Nephron progenitor cell (in vitro differentiated cells): ENCODE measurements around the gene RAP1GAP2.
A peak's percentile ranks its signal among the peaks of the same experiment; 100 is the strongest.

ENCODE experiments used
- DNase-seq: peaks from one replicate; pipeline ENCODE4 v3.0.0; 2021
- H3K27ac Mint-ChIP-seq: 2 replicates; pipeline ENCODE4 v1.8.0; 2021; ENCODE audit warnings: mild to moderate bottlenecking, moderate library complexity, mixed read lengths
- H3K27me3 Mint-ChIP-seq: 2 replicates; pipeline ENCODE4 v1.8.0; 2021; ENCODE audit warnings: mild to moderate bottlenecking, low read depth, mixed read lengths; ENCODE audit not compliant: poor library complexity
- H3K36me3 Mint-ChIP-seq: 2 replicates; pipeline ENCODE4 v1.8.0; 2021; ENCODE audit warnings: low read depth, mixed read lengths
- H3K4me1 Mint-ChIP-seq: 2 replicates; pipeline ENCODE4 v1.8.0; 2021; ENCODE audit warnings: mixed read lengths
- H3K4me3 Mint-ChIP-seq: 2 replicates; pipeline ENCODE4 v1.8.0; 2021; ENCODE audit warnings: mild to moderate bottlenecking, moderate library complexity, mixed read lengths
- H3K9me3 Mint-ChIP-seq: 2 replicates; pipeline ENCODE4 v1.8.0; 2021; ENCODE audit warnings: mild to moderate bottlenecking, moderate library complexity, mixed read lengths
- CTCF ChIP-seq: fragments of 200-600 bp; sonication (generic); IDR thresholded peaks from 2 replicates; pipeline ENCODE4 v1.5.0; 2021; ENCODE audit warnings: antibody characterized with exemption

RAP1GAP2 gene

GRCh38 chr17:2905696-2906501, 109.7 kb downstream of the RAP1GAP2 start:
- H3K27ac Mint-ChIP-seq: no peak overlapping the region
- DNase-seq: no peak
- peaks cover 4% of the 10 kb centered on the region for H3K9me3 Mint-ChIP-seq
- H3K27me3 Mint-ChIP-seq: peaks cover 10% of the 10 kb centered on the region
- no peaks in the 10 kb centered on the region for H3K36me3 Mint-ChIP-seq
- no peak overlapping the region for H3K4me3 Mint-ChIP-seq
- H3K4me1 Mint-ChIP-seq: peaks cover 57% of the 10 kb centered on the region
- TF ChIP-seq CTCF: no peak

GRCh38 chr17:2906901-2907300, 110.7 kb downstream of the RAP1GAP2 start:
- DNase-seq: no peak
- no peak for TF ChIP-seq CTCF
- peaks cover 67% of the 10 kb centered on the region for H3K4me1 Mint-ChIP-seq

GRCh38 chr17:2909175-2909845, 113.1 kb downstream of the RAP1GAP2 start:
- Mint-ChIP-seq H3K4me3 (no peak overlapping the region), H3K27ac (peak overlapping the region; percentile 81), H3K9me3 (peaks cover 4% of the 10 kb centered on the region), H3K27me3 (peaks cover 11% of the 10 kb centered on the region), H3K4me1 (peaks cover 60% of the 10 kb centered on the region), H3K36me3 (no peaks in the 10 kb centered on the region)
- no peak for TF ChIP-seq CTCF
- peak; percentile 30 for DNase-seq

More at GRCh38 chr17:2906901-2907300, 110.7 kb downstream of the RAP1GAP2 start:
- Mint-ChIP-seq H3K4me3 (no peak overlapping the region), H3K9me3 (peaks cover 4% of the 10 kb centered on the region), H3K27ac (no peak overlapping the region), H3K36me3 (no peaks in the 10 kb centered on the region), H3K27me3 (peaks cover 10% of the 10 kb centered on the region)

GRCh38 chr17:2909846-2910234, 113.6 kb downstream of the RAP1GAP2 start:
- Mint-ChIP-seq H3K27me3 (peaks cover 11% of the 10 kb centered on the region), H3K9me3 (peaks cover 4% of the 10 kb centered on the region), H3K36me3 (no peaks in the 10 kb centered on the region), H3K4me1 (peaks cover 55% of the 10 kb centered on the region), H3K27ac (peak overlapping the region; percentile 81), H3K4me3 (no peak overlapping the region)
- no peak for TF ChIP-seq CTCF
- no peak for DNase-seq

GRCh38 chr17:2911035-2911754, 115.0 kb downstream of the RAP1GAP2 start:
- DNase-seq: no peak
- H3K4me1 Mint-ChIP-seq: peaks cover 46% of the 10 kb centered on the region
- H3K4me3 Mint-ChIP-seq: no peak overlapping the region
- no peak overlapping the region for H3K27ac Mint-ChIP-seq
- peaks cover 13% of the 10 kb centered on the region for H3K27me3 Mint-ChIP-seq
- no peak for TF ChIP-seq CTCF
- no peaks in the 10 kb centered on the region for H3K36me3 Mint-ChIP-seq
- peaks cover 4% of the 10 kb centered on the region for H3K9me3 Mint-ChIP-seq
